ENCODE measurements around the gene NDC80. TPM values are rescaled to one million over a fixed set of nuclear protein-coding genes. Genes with fewer than 3 reads are reported as not detected.
"Not testable (repeated sequence)": the region's sequence is repeated elsewhere in the genome, so short reads cannot be mapped to it uniquely, and the experiment has no call there.

NDC80 gene
- 69.3 and 98.1 TPM in 2 replicates for total RNA-seq (ENCODE audit: low replicate concordance)

- peak within 1 kb of the TSS; percentile 98 for H3K4me2 ChIP-seq
- peak within 1 kb of the TSS; percentile 97 for H3K4me3 Mint-ChIP-seq
- peaks cover 24% of the 10 kb centered on the region for H3K4me1 Mint-ChIP-seq
- peak within 1 kb of the TSS; percentile 84 for H3K4me3 ChIP-seq
- H2AFZ ChIP-seq (replicated peaks): peak within 1 kb of the TSS; percentile 93
- no peaks in the 10 kb centered on the region for H3K27me3 ChIP-seq
- peaks cover 8% of the 10 kb centered on the region for H4K20me1 ChIP-seq (ENCODE audit: low read depth)
- no peaks in the 10 kb centered on the region for H3K9me3 Mint-ChIP-seq
- peak within 1 kb of the TSS; percentile 97 for H3K27ac ChIP-seq
- peak; percentile 94 for DNase-seq (ENCODE audit: low spot score)
- H3K27ac Mint-ChIP-seq: peak within 1 kb of the TSS; percentile 99
- peaks cover 74% of the 10 kb centered on the region for H3K79me2 ChIP-seq (ENCODE audit: low read depth)
- peak within 1 kb of the TSS; percentile 78 for H3K9ac ChIP-seq
- H3K36me3 Mint-ChIP-seq: peaks cover 7% of the 10 kb centered on the region
- H3K4me1 ChIP-seq: peaks cover 22% of the 10 kb centered on the region
- H3K36me3 ChIP-seq: peaks cover 19% of the 10 kb centered on the region
- peaks cover 2% of the 10 kb centered on the region for H3K27me3 Mint-ChIP-seq (ENCODE audit: insufficient read depth, low read depth)
- H3K9me3 ChIP-seq (ENCODE audit: low read depth): no peaks in the 10 kb centered on the region
- TF ChIP-seq CTCF (IDR thresholded peaks at IDR 0.05) (no peak), EZH2 (IDR thresholded peaks at IDR 0.05) (peak; percentile 34)
- H3F3A ChIP-seq (ENCODE audit: low read depth): peaks cover 7% of the 10 kb centered on the region
Observed at GRCh38 chr18:2571200-2572170, at the start of gene NDC80, which contains the start of gene METTL4. NDC80 (plus strand) TSS chr18:2571557; CDS start chr18:2572986, 1,429 bp downstream. METTL4 (minus strand) TSS chr18:2571505; CDS start chr18:2567216, 4,289 bp downstream.

GRCh38 chr18:2522112-2522511 is 49.2 kb upstream of the NDC80 start:
- Histone ChIP-seq H3K27ac (no peak overlapping the region), H2AFZ (replicated peaks) (no peak overlapping the region), H3K4me3 (no peak overlapping the region), H4K20me1 (ENCODE audit: low read depth) (no peaks in the 10 kb centered on the region), H3K27me3 (no peaks in the 10 kb centered on the region), H3K4me1 (no peaks in the 10 kb centered on the region), H3K9ac (no peak overlapping the region), H3K9me3 (ENCODE audit: low read depth) (no peaks in the 10 kb centered on the region), H3K79me2 (ENCODE audit: low read depth) (no peaks in the 10 kb centered on the region), H3F3A (ENCODE audit: low read depth) (no peaks in the 10 kb centered on the region), H3K36me3 (no peaks in the 10 kb centered on the region), H3K4me2 (no peak overlapping the region)
- Mint-ChIP-seq H3K4me3 (no peak overlapping the region), H3K4me1 (no peaks in the 10 kb centered on the region), H3K9me3 (no peaks in the 10 kb centered on the region), H3K36me3 (no peaks in the 10 kb centered on the region), H3K27me3 (ENCODE audit: insufficient read depth, low read depth) (peaks cover 2% of the 10 kb centered on the region), H3K27ac (no peak overlapping the region)
- no peak for TF ChIP-seq EZH2 (IDR thresholded peaks at IDR 0.05)
- no peak for TF ChIP-seq EZH2phosphoT487 (IDR thresholded peaks at IDR 0.05)
- no peak for TF ChIP-seq CTCF (IDR thresholded peaks at IDR 0.05)
- no peak for DNase-seq (ENCODE audit: low spot score)

DNA sequence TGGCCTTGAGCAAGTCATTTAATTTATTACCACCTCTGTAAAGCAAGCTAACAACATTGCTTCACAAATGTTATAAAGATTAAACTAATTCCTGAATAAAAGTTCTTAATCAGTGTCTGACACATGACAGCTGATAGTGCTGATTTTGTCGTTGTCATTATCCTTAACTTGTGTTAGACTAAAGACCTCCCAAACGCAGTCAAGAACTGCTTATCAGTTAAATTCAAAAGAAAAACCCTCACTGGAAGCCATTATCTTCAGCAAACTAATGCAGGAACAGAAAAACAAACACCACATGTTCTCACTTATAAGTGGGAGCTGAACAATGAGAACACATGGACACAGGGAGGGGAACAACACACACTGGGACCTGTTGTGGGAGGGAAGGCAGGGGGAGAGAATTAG is 46.6 kb upstream of the NDC80 start:
- not testable (repeated sequence) for H3F3A ChIP-seq (ENCODE audit: low read depth); H3K27ac Mint-ChIP-seq; H3K4me1 ChIP-seq; H3K27me3 Mint-ChIP-seq (ENCODE audit: insufficient read depth, low read depth); H3K27me3 ChIP-seq; H3K9me3 ChIP-seq (ENCODE audit: low read depth); H3K79me2 ChIP-seq (ENCODE audit: low read depth); H3K4me3 Mint-ChIP-seq; H3K36me3 ChIP-seq; H3K4me1 Mint-ChIP-seq; H3K4me3 ChIP-seq; H4K20me1 ChIP-seq (ENCODE audit: low read depth); H2AFZ ChIP-seq (replicated peaks); H3K9me3 Mint-ChIP-seq; DNase-seq (ENCODE audit: low spot score); H3K4me2 ChIP-seq; H3K27ac ChIP-seq; H3K36me3 Mint-ChIP-seq; H3K9ac ChIP-seq

DNA sequence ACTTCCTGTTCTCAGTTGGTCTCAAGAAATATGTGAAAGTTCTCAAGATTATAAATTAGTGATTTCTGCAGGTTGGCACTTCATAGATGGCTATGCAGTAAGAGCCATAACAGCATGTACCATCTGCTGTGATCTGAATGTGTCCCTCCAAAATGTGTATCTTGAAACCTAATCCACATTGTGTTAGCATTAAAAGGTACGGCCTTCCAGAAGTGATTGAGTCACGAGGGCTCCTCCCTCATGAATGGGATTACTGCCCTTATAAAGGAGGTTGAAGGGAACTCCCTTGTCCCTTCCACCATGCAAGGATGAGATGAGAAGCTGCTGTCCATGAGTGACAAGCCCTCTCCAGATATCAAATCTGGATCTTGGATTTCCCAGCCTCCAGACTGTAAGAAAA is 45.0 kb upstream of the NDC80 start:
- Mint-ChIP-seq H3K9me3 (peaks cover 2% of the 10 kb centered on the region), H3K27ac (no peak overlapping the region)

More for the DNA sequence above, 45.0 kb upstream of the NDC80 start:
- TF ChIP-seq EZH2 (IDR thresholded peaks at IDR 0.05) (no peak), EZH2phosphoT487 (IDR thresholded peaks at IDR 0.05) (no peak), CTCF (IDR thresholded peaks at IDR 0.05) (no peak)
- no peaks in the 10 kb centered on the region for H4K20me1 ChIP-seq (ENCODE audit: low read depth)
- no peak overlapping the region for H3K4me3 ChIP-seq
- Mint-ChIP-seq H3K4me3 (no peak overlapping the region), H3K4me1 (no peaks in the 10 kb centered on the region), H3K36me3 (no peaks in the 10 kb centered on the region), H3K27me3 (ENCODE audit: insufficient read depth, low read depth) (peaks cover 2% of the 10 kb centered on the region)
- no peak overlapping the region for H3K4me2 ChIP-seq
- no peak overlapping the region for H2AFZ ChIP-seq (replicated peaks)
- H3K79me2 ChIP-seq (ENCODE audit: low read depth): no peaks in the 10 kb centered on the region
- H3K27ac ChIP-seq: no peak overlapping the region
- no peak overlapping the region for H3K9ac ChIP-seq
- no peaks in the 10 kb centered on the region for H3K36me3 ChIP-seq
- H3F3A ChIP-seq (ENCODE audit: low read depth): no peaks in the 10 kb centered on the region
- no peaks in the 10 kb centered on the region for H3K9me3 ChIP-seq (ENCODE audit: low read depth)
- no peak for DNase-seq (ENCODE audit: low spot score)
- H3K27me3 ChIP-seq: no peaks in the 10 kb centered on the region
- no peaks in the 10 kb centered on the region for H3K4me1 ChIP-seq

Measured in neural progenitor cell (in vitro differentiated cells).